GM12865 (cell line): Measurements from ENCODE around the gene C1orf159.

Experiments used
- DNase-seq: peaks from one replicate; pipeline ENCODE4 v3.0.0; 2010; ENCODE audit warnings: low read depth
- H3K4me3 ChIP-seq: 2 replicates; pipeline ENCODE4 v1.5.1; 2011; ENCODE audit warnings: mild to moderate bottlenecking, low read depth, low read length, control low read depth
- CTCF ChIP-seq: IDR thresholded peaks from 2 replicates; pipeline ENCODE4 v1.5.1; 2011; ENCODE audit warnings: low read length, control low read depth, low read depth, inconsistent platforms; ENCODE audit not compliant: insufficient read depth; ENCODE audit errors: missing control alignments

Gene C1orf159

GRCh38 chr1:1041873-1042272, 74.0 kb downstream of the C1orf159 start:
- no peak overlapping the region for H3K4me3 ChIP-seq
- no peak for DNase-seq
- no peak for TF ChIP-seq CTCF

- DNase-seq, result no peak
- TF ChIP-seq CTCF, result no peak
- H3K4me3 ChIP-seq, result no peak overlapping the region
Observed at GRCh38 chr1:1041092-1041523, 74.8 kb downstream of the C1orf159 start.

- H3K4me3 ChIP-seq, result peak overlapping the region; percentile 31
- peak; percentile 86 for DNase-seq
- no peak for TF ChIP-seq CTCF
Observed at GRCh38 chr1:1040004-1040991, 75.6 kb downstream of the C1orf159 start.

GRCh38 chr1:1039145-1039910, 76.6 kb downstream of the C1orf159 start:
- peak overlapping the region; percentile 27 for H3K4me3 ChIP-seq
- no peak for DNase-seq
- no peak for TF ChIP-seq CTCF

- H3K4me3 ChIP-seq, result no peak overlapping the region; the same call in 1 of the 2 replicates
- peak; percentile 74 for DNase-seq
- no peak for TF ChIP-seq CTCF
Observed at GRCh38 chr1:1038694-1039093, 77.2 kb downstream of the C1orf159 start.

- DNase-seq, result no peak
- TF ChIP-seq CTCF, result no peak
Observed at GRCh38 chr1:1037366-1038327, 78.2 kb downstream of the C1orf159 start.

More at GRCh38 chr1:1037366-1038327, 78.2 kb downstream of the C1orf159 start:
- no peak overlapping the region for H3K4me3 ChIP-seq
